ENCODE measurements around the gene SUGCT.
"Not testable (repeated sequence)": the region's sequence is repeated elsewhere in the genome, so short reads cannot be mapped to it uniquely, and the experiment has no call there.

Gene SUGCT

DNA sequence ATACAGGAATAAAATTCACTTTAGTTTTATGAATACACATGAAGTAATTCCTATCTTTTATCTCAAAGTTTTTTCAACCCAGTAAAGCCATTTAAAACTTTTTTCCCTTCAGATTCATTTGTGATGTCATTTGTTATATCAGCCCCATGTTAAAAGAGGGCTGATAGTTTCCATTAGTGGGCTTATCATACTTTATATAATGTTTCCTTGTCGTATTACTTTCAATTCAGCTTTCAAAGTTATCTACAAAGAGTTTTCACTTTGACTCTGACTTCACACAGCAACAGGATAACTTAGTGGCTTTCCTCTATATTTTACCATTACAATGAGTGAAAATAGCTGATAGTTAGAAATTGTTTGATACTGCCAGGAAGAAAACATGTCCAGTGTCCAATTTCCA, 484.8 kb downstream of the SUGCT start:
- no peaks in the 10 kb centered on the region for H3K36me3 ChIP-seq (replicated peaks)
- H3K27ac ChIP-seq = no peak overlapping the region
- H3K27me3 ChIP-seq (replicated peaks) = no peaks in the 10 kb centered on the region
- in situ Hi-C loops (cut with HindIII; ENCODE audit: low pct_ligation_motif_present, low sequenced_read_pairs) = no loop called here
- TF ChIP-seq, protein P1, sequence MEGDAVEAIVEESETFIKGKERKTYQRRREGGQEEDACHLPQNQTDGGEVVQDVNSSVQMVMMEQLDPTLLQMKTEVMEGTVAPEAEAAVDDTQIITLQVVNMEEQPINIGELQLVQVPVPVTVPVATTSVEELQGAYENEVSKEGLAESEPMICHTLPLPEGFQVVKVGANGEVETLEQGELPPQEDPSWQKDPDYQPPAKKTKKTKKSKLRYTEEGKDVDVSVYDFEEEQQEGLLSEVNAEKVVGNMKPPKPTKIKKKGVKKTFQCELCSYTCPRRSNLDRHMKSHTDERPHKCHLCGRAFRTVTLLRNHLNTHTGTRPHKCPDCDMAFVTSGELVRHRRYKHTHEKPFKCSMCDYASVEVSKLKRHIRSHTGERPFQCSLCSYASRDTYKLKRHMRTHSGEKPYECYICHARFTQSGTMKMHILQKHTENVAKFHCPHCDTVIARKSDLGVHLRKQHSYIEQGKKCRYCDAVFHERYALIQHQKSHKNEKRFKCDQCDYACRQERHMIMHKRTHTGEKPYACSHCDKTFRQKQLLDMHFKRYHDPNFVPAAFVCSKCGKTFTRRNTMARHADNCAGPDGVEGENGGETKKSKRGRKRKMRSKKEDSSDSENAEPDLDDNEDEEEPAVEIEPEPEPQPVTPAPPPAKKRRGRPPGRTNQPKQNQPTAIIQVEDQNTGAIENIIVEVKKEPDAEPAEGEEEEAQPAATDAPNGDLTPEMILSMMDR (IDR thresholded peaks at IDR 0.05; ENCODE audit: low read depth, low read length, missing control alignments) = no peak
- DNase-seq = no peak
- H3K4me3 ChIP-seq (ENCODE audit: low read depth, low read length) = no peak overlapping the region

DNA sequence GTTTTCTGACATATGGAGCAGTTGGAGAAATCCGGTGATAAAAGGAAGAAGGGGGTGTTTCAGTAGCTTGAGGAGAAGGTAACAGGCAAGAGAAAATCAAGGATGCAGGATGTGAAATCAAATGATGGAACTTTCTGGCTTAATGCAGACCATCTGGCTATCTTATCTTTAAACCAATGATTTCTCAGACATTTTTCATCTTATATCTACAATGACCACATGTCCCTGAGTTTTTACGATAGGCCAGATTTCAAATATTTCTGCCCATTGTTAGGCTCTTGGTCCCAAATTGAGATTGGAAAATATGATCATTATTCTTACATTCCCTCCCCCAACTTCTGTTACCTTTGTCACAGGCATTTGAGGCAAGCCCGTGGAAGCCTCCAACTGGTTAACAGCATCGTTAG, 486.8 kb downstream of the SUGCT start:
- Histone ChIP-seq H3K4me3 (ENCODE audit: low read depth, low read length) (no peak overlapping the region), H3K27ac (no peak overlapping the region), H3K36me3 (replicated peaks) (no peaks in the 10 kb centered on the region), H3K27me3 (replicated peaks) (no peaks in the 10 kb centered on the region)
- no peak for DNase-seq
- in situ Hi-C loops (cut with HindIII; ENCODE audit: low pct_ligation_motif_present, low sequenced_read_pairs) = no loop called here
- TF ChIP-seq, protein P1 (IDR thresholded peaks at IDR 0.05; ENCODE audit: low read depth, low read length, missing control alignments) = no peak

DNA sequence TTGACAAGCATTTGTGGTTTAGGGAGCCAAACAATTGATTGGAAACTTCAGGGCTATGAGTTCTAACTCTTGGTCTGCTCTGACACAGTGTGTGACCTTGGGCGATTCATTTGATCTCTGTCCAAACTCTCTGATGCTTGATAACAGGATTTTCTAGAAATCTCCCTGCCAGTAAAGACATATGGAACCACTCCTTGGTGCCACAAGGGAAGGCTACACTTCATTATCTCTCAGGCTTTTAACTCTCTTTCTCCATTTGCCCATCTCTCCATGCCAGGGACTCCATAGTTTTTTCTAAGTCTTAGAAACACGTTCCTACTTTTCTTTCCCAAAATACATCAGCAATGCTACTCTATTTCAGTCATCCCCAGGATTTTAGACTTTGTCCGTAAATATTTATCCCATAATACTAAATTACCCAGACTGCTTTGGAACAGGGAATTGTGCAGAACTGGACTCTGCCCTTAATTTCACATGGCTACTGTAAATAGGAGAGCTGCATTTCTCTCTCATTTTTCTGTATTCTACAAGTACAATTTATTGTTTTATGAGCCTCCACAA, 488.2 kb downstream of the SUGCT start:
- in situ Hi-C loops (cut with HindIII; ENCODE audit: low pct_ligation_motif_present, low sequenced_read_pairs) = no loop called here
- no peaks in the 10 kb centered on the region for H3K36me3 ChIP-seq (replicated peaks)
- H3K27me3 ChIP-seq (replicated peaks) = no peaks in the 10 kb centered on the region
- H3K27ac ChIP-seq = no peak overlapping the region
- no peak for DNase-seq
- no peak overlapping the region for H3K4me3 ChIP-seq (ENCODE audit: low read depth, low read length)
- TF ChIP-seq, protein P1 (IDR thresholded peaks at IDR 0.05; ENCODE audit: low read depth, low read length, missing control alignments) = no peak

DNA sequence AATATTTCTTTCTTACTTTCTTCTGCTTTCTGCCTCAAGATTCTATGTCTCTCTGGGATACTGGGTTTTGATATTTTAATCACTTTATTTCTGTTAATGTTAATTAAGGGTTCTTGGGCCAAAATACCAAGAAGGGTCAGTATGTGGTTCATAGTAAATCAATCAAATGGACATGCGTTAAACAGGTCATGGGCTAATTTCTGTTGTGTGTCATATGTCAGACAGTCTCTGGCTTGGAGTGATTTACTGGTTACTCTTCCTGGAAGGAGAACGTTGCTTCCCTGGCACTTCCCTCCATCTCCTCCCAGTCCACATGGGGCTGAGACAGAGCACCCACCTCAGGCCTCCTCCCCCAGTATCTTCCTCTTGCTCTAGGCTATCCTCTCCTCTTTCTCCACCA, 489.1 kb downstream of the SUGCT start:
- in situ Hi-C loops (cut with HindIII; ENCODE audit: low pct_ligation_motif_present, low sequenced_read_pairs) = no loop called here
- no peak for DNase-seq
- TF ChIP-seq, protein P1 (IDR thresholded peaks at IDR 0.05; ENCODE audit: low read depth, low read length, missing control alignments) = no peak
- Histone ChIP-seq H3K4me3 (ENCODE audit: low read depth, low read length) (no peak overlapping the region), H3K27me3 (replicated peaks) (no peaks in the 10 kb centered on the region), H3K36me3 (replicated peaks) (no peaks in the 10 kb centered on the region), H3K27ac (no peak overlapping the region)

DNA sequence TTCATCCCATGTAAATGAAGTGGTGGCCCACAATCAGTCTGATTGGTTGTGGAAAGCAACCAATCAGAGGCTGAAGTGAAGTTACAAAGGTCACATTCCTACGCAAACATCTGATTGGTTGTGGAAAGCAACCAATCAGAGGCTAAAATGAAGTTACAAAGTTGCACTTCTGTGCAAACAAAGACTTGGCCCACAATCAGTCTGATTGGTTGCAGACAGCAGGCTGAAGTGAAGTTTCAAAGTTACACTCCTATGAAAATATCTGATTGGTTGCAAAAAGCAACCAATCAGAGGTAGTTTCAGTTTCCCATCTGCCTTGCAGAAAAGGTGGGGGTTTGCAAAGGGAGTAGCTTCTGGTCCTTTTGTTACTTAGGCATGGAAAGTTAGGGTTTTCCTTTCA, 492.6 kb downstream of the SUGCT start:
- H3K36me3 ChIP-seq (replicated peaks); H3K4me3 ChIP-seq (ENCODE audit: low read depth, low read length); H3K27ac ChIP-seq; H3K27me3 ChIP-seq (replicated peaks); in situ Hi-C loops (cut with HindIII; ENCODE audit: low pct_ligation_motif_present, low sequenced_read_pairs); DNase-seq: not testable (repeated sequence)

DNA sequence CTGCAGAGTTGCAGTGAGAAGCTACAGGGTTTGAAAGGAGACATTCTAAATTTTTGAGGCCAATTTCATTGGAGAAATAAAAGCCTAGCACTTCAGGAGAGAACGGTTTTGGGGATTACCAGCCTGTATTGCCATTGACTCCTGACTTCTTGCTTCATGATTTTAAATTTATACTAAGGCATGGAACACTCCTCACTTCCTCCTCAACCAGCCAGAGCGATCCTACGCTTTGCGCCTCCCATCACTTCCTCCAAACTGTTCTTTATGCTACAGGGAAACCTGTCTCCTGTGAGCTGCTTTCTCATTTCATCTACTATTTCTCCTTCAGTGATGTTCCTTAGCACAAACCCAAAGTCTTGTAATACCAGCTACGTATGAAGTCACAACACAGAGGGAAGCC, 495.1 kb downstream of the SUGCT start:
- in situ Hi-C loops (cut with HindIII; ENCODE audit: low pct_ligation_motif_present, low sequenced_read_pairs) = no loop called here
- no peaks in the 10 kb centered on the region for H3K27me3 ChIP-seq (replicated peaks)

More for the DNA sequence above, 495.1 kb downstream of the SUGCT start:
- H3K4me3 ChIP-seq (ENCODE audit: low read depth, low read length) = no peak overlapping the region
- no peak for DNase-seq
- no peak overlapping the region for H3K27ac ChIP-seq
- no peaks in the 10 kb centered on the region for H3K36me3 ChIP-seq (replicated peaks)
- TF ChIP-seq, protein P1 (IDR thresholded peaks at IDR 0.05; ENCODE audit: low read depth, low read length, missing control alignments) = no peak
